GM18867 (cell line): ENCODE measurements around the gene OPN4.

Experiments
- ATAC-seq: cut with Tn5 transposase; IDR thresholded peaks from one replicate; pipeline ENCODE4 v1.9.1; 2021; ENCODE audit warnings: mild to moderate bottlenecking, moderate library complexity; ENCODE audit not compliant: unreplicated experiment

The OPN4 gene

GRCh38 chr10:86698207-86698940 lies 44.0 kb downstream of the OPN4 start:
- no peak for ATAC-seq

- no peak for ATAC-seq
These were observed 44.8 kb downstream of the OPN4 start for GRCh38 chr10:86699125-86699524.

DNA sequence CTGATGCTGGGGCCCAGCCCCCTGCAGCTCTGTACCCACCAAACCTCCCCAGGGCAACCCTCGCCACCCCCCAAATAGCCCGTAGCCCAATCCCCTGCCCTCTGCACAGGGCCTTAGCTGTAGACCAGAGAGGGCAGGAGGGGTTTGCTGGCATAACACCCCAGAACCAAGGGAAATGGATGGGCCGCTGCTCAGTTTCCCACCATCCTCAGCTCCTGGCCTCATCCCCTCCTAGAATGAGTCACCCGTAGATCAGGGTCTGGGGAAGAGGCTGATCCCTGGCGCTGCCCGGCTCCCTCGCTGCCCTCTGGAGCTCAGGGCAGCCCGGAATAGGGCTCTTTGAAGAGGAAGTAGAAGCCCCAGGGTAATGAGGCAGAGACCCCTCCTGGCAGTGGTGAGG lies 45.2 kb downstream of the OPN4 start:
- no peak for ATAC-seq

- no peak for ATAC-seq
These were observed 45.9 kb downstream of the OPN4 start for GRCh38 chr10:86699991-86700840.

GRCh38 chr10:86700851-86701617 lies 46.7 kb downstream of the OPN4 start:
- ATAC-seq: no peak

DNA sequence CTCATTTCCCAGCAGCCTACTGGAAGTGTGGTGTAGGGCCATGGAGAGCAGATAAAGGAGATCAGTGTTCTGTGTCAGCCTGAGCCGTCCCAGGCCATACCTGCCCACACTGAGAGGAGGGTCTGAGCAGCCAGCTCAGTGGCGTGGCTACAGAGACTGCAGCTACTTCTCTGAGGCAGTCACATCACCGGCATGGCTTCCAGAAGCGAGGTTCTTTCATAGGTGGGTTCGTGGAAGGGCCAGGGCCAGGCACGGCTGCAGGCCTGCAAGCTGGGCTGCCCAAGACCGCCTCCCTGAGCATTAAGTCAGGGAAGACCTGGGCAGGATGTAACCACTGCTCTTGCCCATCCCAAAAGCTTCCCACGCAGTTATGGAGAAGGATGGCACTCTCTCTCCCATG lies 48.8 kb downstream of the OPN4 start:
- ATAC-seq: no peak

- ATAC-seq: no peak
These were observed 50.8 kb downstream of the OPN4 start for GRCh38 chr10:86705139-86705538.

DNA sequence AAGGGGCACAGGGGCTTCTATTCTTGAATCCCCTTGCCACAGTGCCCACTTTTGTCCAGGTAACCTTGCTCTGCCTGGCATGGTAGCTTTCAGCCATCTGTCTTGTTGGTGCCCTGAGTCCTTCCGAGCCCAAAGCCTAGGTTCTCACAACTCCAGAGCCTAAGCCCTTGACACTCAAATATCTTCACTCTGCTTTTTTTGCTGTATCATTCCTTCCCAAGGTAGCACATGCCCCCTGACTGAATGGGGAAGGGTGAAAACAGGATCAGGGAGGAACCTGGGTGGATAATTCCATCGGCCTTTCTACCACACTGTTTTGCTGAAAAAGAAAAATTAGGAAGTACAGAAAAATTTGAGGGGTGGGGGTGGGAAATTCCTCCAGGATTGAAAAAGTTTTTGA lies 51.6 kb downstream of the OPN4 start:
- no peak for ATAC-seq

GRCh38 chr10:86706401-86706841 lies 52.1 kb downstream of the OPN4 start:
- ATAC-seq: no peak

DNA sequence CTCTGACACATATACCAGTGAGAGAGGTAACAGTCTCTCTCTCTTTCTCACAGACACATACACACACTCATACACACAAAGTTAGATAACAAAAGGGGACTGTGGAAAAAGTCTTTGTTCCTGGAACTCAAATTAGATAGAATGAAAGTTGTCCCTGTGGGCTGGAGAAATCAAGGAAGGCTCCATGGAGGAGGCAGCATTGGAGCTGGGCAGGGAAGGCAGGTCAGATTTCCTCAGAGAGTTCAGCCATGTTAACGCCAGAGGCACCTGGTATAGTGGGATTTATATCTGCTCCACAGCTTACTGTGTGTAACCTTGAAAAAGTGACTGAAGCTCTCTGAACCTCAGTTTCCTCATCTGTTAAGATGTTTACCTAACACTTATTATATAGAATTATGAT lies 52.6 kb downstream of the OPN4 start:
- no peak for ATAC-seq

DNA sequence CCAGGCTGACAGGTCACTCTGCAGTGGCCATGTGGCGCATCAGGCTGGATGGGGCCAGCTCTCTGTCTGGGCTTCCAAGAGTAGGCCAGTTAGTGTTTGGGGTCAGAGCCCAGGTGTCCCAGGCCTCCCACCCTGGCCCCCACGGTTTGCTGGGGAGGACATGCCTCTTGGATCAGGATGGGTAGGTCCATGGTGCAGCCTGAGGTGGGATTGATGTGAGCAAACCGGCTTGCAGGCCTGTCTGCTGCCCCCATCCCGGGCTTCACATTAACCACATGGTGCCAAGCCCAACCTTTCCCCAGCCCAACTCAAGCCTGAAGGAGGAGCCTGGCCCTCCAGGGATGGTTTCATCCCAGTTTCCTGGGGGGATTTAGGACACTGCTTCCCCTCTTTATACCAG lies 53.2 kb downstream of the OPN4 start:
- no peak for ATAC-seq

DNA sequence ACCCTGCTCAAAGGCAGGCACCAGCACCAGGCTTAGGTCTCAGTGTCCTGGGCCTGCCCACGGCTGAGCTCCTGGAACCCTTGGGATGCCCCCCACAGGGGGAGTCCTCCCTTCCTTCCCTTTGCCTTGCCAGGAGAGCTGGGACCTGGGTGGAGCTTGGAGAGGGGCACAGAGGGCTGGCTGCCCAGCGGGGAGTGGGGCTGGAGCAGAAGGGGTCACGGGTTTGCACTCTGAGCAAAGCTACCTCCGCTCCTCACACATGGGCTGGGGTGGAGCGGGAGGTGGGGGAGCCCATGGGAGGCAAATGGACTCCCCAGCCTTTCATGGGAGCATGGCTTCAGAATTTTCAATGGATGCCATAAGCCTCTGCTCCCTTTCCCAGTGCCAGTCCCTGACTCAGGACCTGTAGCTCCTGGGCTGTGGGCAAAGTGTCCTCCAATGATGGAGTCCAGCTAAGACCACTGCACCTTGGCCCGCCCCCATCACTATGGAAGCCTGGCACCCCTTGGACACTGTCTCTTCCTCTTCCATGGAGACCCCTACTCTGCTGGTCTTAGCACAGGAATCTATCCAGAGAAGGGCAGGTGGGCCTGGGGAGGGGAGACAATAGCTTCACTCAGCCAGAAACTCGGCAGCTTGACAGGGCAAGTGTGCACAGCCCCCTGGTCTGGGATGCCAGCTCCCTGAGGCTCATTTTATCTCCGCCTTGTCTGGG lies 53.9 kb downstream of the OPN4 start:
- ATAC-seq: no peak

GRCh38 chr10:86708783-86709380 lies 54.5 kb downstream of the OPN4 start:
- ATAC-seq: no peak

- ATAC-seq: no peak
These were observed 55.2 kb downstream of the OPN4 start for GRCh38 chr10:86709396-86710185.

DNA sequence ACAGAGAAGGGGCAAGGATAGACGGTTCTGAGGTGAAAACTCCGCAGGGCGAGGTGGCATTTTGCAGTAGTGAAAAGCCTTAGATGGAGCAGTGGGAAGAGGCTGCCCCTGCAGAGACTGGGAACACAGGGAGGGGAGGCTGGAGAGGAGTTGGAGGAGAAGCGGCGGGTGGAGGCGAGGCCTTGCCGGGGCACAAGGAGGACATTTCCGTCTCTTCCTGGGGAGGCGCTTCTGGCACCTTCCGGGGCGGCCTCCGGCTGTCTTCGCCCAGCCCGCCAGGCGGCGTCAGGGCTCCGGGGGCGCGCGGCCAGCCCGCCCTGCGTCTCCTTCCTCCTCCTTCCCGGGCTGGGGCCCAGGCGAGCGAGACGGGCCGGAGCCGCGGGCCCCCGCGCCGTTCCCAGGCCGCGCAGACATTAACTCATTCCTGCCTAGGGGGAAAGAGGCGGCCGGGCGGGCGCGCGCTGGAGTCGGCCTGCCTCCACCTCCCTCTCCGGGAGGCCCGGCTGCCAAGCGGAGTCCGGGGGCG lies 56.7 kb downstream of the OPN4 start:
- peak; percentile 86 for ATAC-seq

- peak; percentile 46 for ATAC-seq
These were observed 57.4 kb downstream of the OPN4 start for GRCh38 chr10:86711513-86712316.

DNA sequence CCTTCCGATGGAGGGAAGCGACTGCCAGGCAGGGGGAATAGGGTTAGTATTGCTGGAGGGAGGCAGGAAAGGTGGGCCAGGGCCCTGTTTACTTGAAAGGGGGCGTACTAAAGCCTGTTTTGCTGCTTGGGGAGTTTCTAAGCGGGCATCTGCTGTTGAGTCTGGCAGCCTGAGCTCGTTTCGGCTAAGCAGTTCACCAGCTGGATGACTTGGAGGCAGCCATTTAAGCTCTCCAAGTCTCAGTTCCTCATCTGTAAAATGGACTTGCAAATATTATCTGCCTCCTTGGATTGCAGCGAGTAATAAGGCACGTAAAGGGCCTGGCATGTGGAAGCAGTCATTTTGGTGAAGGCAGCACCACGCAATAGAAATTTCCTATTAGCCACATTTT lies 58.0 kb downstream of the OPN4 start:
- peak; percentile 20 for ATAC-seq

DNA sequence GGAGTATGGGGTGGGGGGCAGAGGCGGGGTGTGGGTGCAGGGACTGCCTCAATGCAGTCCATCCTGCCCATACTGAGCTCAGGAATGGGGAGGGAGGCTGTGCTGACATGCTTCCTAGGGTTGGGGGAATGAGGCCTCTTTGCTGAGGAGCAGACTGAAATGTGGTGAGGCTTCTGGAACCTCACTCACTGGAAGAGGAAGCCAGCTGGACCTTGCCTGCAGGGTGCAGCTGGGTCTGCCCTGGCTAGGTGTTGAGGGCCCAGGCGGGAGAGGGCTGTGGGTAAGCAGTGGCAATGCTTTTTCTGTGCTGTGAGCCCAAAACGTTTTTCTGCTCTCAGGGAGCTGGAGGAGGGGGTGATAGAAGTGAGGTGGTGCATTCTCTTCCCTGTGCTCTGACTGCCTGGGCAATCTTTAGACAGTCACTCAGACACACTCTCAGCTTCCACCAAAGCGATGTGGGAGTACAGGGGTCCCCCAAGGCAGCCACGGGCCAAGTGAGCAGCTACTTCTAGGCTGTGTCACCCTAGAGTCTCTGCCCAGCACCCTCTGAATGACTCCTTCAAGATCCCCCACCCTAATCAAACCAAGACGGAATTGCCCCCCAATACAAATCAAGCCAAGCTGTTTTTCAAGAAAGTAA lies 60.9 kb downstream of the OPN4 start:
- no peak for ATAC-seq
